OCI-LY3 (cell line): ENCODE measurements around the gene ATP11C.

Experiments used
- H2AFZ ChIP-seq: fragments of 200-600, 300-600 bp; shearing (Covaris generic); 2 replicates; pipeline ENCODE4 v1.6.0; 2014; ENCODE audit warnings: antibody characterized with exemption, low read depth, low read length
- H3K27ac ChIP-seq: fragments of 200-600, 300-600 bp; sonication (generic); 2 replicates; pipeline ENCODE4 v1.5.1; 2014; ENCODE audit warnings: mild to moderate bottlenecking, low read length, moderate library complexity, mixed read lengths
- H3K27me3 ChIP-seq: fragments of 200-600, 300-600 bp; sonication (generic); 2 replicates; pipeline ENCODE4 v1.6.1; 2014; ENCODE audit warnings: low read depth, low read length, mixed read lengths
- H3K36me3 ChIP-seq: fragments of 200-600, 300-600 bp; sonication (generic); replicated peaks from 2 replicates; pipeline ENCODE3; 2014; ENCODE audit warnings: low read depth, low read length, mixed read lengths
- H3K4me1 ChIP-seq: fragments of 300-600, 200-600 bp; sonication (generic); 2 replicates; pipeline ENCODE4 v1.6.1; 2014; ENCODE audit warnings: low read length, mixed read lengths
- H3K4me2 ChIP-seq: fragments of 200-600, 300-600 bp; sonication (generic); 2 replicates; pipeline ENCODE4 v1.6.1; 2014; ENCODE audit warnings: low read length, mixed read lengths
- H3K4me3 ChIP-seq: fragments of 300-600, 200-600 bp; sonication (generic); 2 replicates; pipeline ENCODE4 v1.5.1; 2014; ENCODE audit warnings: antibody characterized with exemption, mild to moderate bottlenecking, low read length, moderate library complexity
- H3K79me2 ChIP-seq: fragments of 300-600, 200-600 bp; shearing (Covaris generic); 2 replicates; pipeline ENCODE4 v1.6.1; 2014; ENCODE audit warnings: mild to moderate bottlenecking, low read length, mixed read lengths
- H3K9ac ChIP-seq: fragments of 300-600, 200-600 bp; shearing (Covaris generic); 2 replicates; pipeline ENCODE4 v1.6.0; 2014; ENCODE audit warnings: mild to moderate bottlenecking, low read length, moderate library complexity
- H3K9me3 ChIP-seq: fragments of 200-600, 300-600 bp; shearing (Covaris generic); 2 replicates; pipeline ENCODE4 v1.6.1; 2014; ENCODE audit warnings: low read length, mixed read lengths; ENCODE audit not compliant: insufficient read depth
- H4K20me1 ChIP-seq: fragments of 200-600, 300-600 bp; sonication (generic); 2 replicates; pipeline ENCODE4 v1.6.1; 2016; ENCODE audit warnings: low read length, mixed read lengths; ENCODE audit not compliant: insufficient read depth
- EZH2phosphoT487 ChIP-seq: fragments of 200-600 bp; shearing (Covaris generic); IDR thresholded peaks from 2 replicates; pipeline ENCODE4 v1.6.1; 2018; ENCODE audit warnings: antibody characterized with exemption, mixed run types, low read depth
- TF ChIP-seq, protein P1 (sequence below): fragments of 200-600, 300-600 bp; sonication (generic); IDR thresholded peaks from 2 replicates; pipeline ENCODE4 v1.5.1; 2014; ENCODE audit warnings: antibody characterized with exemption, low read length, low read depth

The ATP11C gene

GRCh38 chrX:139907078-139907477, 25.8 kb downstream of the ATP11C start:
- H3K27ac ChIP-seq = no peak overlapping the region
- H3K36me3 ChIP-seq = no peaks in the 10 kb centered on the region
- H3K79me2 ChIP-seq = peaks cover 24% of the 10 kb centered on the region
- no peak for TF ChIP-seq EZH2phosphoT487
- TF ChIP-seq, protein P1, sequence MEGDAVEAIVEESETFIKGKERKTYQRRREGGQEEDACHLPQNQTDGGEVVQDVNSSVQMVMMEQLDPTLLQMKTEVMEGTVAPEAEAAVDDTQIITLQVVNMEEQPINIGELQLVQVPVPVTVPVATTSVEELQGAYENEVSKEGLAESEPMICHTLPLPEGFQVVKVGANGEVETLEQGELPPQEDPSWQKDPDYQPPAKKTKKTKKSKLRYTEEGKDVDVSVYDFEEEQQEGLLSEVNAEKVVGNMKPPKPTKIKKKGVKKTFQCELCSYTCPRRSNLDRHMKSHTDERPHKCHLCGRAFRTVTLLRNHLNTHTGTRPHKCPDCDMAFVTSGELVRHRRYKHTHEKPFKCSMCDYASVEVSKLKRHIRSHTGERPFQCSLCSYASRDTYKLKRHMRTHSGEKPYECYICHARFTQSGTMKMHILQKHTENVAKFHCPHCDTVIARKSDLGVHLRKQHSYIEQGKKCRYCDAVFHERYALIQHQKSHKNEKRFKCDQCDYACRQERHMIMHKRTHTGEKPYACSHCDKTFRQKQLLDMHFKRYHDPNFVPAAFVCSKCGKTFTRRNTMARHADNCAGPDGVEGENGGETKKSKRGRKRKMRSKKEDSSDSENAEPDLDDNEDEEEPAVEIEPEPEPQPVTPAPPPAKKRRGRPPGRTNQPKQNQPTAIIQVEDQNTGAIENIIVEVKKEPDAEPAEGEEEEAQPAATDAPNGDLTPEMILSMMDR = no peak
- no peaks in the 10 kb centered on the region for H3K27me3 ChIP-seq
- H3K4me2 ChIP-seq = no peak overlapping the region
- H4K20me1 ChIP-seq = peaks cover 34% of the 10 kb centered on the region
- H3K4me1 ChIP-seq = peaks cover 25% of the 10 kb centered on the region
- no peak overlapping the region for H2AFZ ChIP-seq
- H3K9ac ChIP-seq = no peak overlapping the region
- no peaks in the 10 kb centered on the region for H3K9me3 ChIP-seq
- no peak overlapping the region for H3K4me3 ChIP-seq

GRCh38 chrX:139905743-139906142, 27.1 kb downstream of the ATP11C start:
- Histone ChIP-seq H3K4me3 (no peak overlapping the region), H3K9ac (no peak overlapping the region), H3K4me2 (no peak overlapping the region), H2AFZ (no peak overlapping the region), H3K4me1 (peaks cover 22% of the 10 kb centered on the region), H3K36me3 (no peaks in the 10 kb centered on the region), H4K20me1 (peaks cover 27% of the 10 kb centered on the region), H3K27me3 (no peaks in the 10 kb centered on the region), H3K79me2 (peaks cover 22% of the 10 kb centered on the region), H3K9me3 (no peaks in the 10 kb centered on the region), H3K27ac (no peak overlapping the region)
- TF ChIP-seq, protein P1 = no peak
- TF ChIP-seq EZH2phosphoT487 = no peak

DNA sequence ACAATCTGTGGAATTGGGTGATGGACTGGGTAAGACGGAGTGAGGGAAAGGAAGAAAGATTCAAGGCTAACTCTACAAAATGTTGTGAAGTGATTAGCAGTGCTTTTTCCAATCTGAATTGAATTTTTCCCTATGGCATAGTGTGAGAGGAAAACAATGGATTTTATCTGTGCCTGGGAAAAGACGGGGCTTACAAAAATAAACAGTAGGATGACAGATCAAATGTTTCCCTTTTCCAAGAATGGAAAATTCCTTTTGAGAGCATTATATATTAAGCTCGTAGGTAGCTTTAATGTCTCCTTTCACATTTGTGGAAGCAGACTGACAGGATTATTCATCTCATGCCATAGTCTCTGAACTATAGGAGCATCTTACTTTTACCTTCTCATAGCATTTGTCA, 27.8 kb downstream of the ATP11C start:
- Histone ChIP-seq H2AFZ (no peak overlapping the region), H3K9me3 (no peaks in the 10 kb centered on the region), H3K36me3 (no peaks in the 10 kb centered on the region), H3K9ac (no peak overlapping the region), H3K4me1 (peaks cover 16% of the 10 kb centered on the region), H3K27ac (no peak overlapping the region), H4K20me1 (peaks cover 28% of the 10 kb centered on the region), H3K79me2 (peaks cover 23% of the 10 kb centered on the region), H3K4me2 (no peak overlapping the region), H3K4me3 (no peak overlapping the region), H3K27me3 (no peaks in the 10 kb centered on the region)
- TF ChIP-seq EZH2phosphoT487 = no peak
- TF ChIP-seq, protein P1 = no peak

DNA sequence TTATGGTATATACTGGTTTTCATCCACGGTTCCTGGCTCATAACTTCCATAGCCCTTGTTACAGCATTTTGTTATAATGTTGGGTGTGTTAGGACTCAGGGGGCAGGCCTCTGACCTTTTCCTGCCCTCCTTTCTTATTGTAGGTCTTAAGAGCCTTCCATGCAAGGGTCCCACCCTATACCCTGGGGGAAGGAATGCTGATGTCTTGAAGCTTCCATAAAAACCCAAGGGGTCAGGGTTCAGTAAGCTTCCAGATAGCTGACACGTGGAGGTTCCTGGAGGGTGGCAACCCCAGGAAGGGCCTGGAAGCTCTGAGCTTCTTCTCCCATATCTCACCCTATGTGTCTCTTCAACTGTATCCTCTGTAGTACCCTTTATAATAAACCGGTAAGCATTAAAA, 29.6 kb downstream of the ATP11C start:
- Histone ChIP-seq H3K4me2 (no peak overlapping the region), H2AFZ (no peak overlapping the region), H4K20me1 (peaks cover 18% of the 10 kb centered on the region), H3K36me3 (no peaks in the 10 kb centered on the region), H3K9me3 (no peaks in the 10 kb centered on the region), H3K27me3 (no peaks in the 10 kb centered on the region), H3K27ac (no peak overlapping the region), H3K4me3 (no peak overlapping the region), H3K4me1 (peaks cover 7% of the 10 kb centered on the region; the same call in 1 of the 2 replicates), H3K79me2 (peaks cover 16% of the 10 kb centered on the region), H3K9ac (no peak overlapping the region)
- TF ChIP-seq, protein P1 = no peak
- TF ChIP-seq EZH2phosphoT487 = no peak
